Inferior parietal cortex (tissue), 1 donor: Measurements from ENCODE around the gene COMMD1.
"Not testable (repeated sequence)": the region's sequence is repeated elsewhere in the genome, so short reads cannot be mapped to it uniquely, and the experiment has no call there.

Experiments used
- DNase-seq: peaks from one replicate; pipeline ENCODE4 v3.0.0-alpha.2; 2016; ENCODE audit errors: extremely low spot score

COMMD1 gene

DNA sequence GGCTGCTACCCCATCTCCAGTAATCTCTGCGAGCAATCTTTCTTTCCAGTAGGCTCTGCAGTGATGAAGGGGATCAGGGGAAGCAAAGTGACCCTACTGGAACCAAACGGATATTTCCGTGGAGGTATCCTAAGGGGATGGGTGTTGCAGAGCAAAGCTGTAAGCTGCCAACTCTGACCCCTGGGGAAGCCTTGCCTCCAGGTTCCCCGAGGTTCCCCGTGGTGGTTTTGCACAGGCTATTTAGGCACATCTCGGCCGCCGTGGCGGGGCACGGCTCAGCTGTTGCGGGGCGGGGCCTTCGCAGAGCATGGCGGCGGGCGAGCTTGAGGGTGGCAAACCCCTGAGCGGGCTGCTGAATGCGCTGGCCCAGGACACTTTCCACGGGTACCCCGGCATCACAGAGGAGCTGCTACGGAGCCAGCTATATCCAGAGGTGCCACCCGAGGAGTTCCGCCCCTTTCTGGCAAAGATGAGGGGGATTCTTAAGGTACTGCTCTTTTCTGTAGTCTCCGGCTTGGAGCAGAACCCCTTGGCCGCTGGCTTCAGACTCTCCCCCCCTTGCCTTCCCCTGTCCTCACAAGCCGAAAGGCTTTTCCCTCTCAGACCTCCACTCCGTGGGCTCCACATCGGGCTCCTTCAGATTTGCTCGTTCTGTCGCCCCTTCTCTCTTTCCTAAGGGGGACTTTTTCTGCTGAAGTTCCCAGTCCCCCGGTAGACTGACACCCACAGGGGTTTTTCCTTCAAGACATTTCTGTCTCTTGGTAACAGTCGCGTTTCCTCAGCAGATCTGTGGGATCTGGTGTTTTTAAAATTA, at the start of gene COMMD1:
COMMD1 (plus strand) TSS at position 303 of the 814 bp plus-strand sequence; CDS start at position 308, 5 bp downstream.
- peak; percentile 86 for DNase-seq

DNA sequence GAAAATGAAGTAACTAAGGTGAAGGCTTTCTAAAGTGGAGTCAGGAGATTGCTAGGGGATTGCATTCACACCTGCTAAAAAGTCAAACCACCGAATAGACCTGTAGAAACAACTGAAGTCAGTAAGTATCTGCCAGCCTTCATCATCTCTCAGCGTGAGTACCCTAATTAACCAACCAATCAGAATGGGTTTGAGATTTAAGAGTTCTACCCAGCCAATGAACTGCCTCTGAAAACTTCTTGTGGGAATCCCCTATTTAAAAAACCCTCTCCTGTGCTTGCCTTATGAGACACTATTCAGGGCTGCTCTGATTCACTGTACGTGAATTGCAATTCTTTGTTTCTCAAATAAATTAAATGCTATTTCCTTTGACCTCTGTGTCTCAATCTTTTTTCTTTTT, 48.2 kb upstream of the COMMD1 start:
- no peak for DNase-seq

DNA sequence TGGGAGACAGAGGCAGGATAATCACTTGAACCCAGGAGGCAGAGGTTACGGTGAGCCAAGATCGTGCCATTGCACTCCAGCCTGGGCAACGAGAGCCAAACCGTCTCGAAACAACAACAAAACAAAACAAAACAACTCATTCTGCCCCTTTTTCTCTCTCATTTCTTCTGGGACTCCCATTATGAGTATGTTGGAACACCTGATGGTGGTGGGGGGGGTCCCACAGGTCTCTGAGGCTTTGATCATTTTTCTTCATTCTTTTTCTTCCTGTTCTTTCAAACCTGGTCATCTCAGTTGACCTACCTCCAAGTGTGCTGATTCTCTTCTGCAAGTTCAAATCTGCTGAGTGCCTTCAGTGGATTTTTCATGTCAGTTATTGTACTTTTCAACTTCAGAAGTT, 43.4 kb upstream of the COMMD1 start:
- no peak for DNase-seq

DNA sequence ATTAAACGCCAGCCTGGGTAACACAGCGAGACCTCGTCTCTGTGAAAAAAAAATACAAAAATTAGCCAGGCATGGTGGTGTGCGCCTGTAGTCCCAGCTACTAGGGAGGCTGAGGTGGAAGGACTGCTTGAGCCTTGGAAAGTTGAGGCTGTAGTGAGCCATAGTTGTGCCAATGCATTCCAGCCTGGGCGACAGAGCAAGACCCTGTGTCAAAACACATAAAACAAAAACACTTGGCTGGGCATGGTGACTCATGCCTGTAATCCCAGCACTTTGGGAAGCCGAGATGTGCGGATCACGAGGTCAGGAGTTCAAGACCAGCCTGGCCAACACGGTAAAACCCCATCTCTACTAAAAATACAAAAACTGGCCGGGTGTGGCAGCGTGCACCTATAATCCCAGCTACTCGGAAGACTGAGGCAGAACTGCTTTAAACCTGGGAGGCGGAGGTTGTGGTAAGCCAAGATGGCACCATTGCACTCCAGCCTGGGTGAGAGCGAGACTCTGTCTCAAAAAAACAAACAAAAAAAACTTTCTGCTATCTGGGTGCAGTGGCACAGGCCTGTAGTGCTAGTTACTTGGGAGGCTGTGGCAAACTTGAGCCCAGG, 38.9 kb upstream of the COMMD1 start:
- not testable (repeated sequence) for DNase-seq

DNA sequence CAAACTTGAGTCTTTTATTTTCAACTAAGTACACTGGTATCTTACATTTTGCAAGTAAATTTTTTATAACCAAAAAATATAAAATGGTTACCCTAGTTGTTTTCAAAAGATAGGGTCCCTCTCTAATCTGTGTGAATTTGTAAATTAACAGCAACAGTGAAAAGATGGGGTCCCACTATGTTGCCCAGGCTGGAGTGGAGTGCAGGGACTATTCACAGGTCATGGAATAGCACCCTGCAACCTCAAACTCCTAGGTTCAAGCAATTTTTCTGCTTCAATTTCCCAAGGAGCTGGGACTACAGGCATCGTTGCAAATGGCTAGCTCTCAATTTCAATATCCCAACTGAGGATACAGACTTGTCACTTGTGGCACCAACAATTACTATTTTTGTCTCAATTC, 29.1 kb upstream of the COMMD1 start:
- no peak for DNase-seq

GRCh38 chr2:61877571-61878245, 27.8 kb upstream of the COMMD1 start:
- DNase-seq, result no peak

- no peak for DNase-seq
Observed at GRCh38 chr2:61878761-61879160, 26.7 kb upstream of the COMMD1 start.

GRCh38 chr2:61879351-61879750, 26.1 kb upstream of the COMMD1 start:
- not testable (repeated sequence) for DNase-seq

GRCh38 chr2:61882850-61883249, 22.6 kb upstream of the COMMD1 start:
- DNase-seq, result no peak

DNA sequence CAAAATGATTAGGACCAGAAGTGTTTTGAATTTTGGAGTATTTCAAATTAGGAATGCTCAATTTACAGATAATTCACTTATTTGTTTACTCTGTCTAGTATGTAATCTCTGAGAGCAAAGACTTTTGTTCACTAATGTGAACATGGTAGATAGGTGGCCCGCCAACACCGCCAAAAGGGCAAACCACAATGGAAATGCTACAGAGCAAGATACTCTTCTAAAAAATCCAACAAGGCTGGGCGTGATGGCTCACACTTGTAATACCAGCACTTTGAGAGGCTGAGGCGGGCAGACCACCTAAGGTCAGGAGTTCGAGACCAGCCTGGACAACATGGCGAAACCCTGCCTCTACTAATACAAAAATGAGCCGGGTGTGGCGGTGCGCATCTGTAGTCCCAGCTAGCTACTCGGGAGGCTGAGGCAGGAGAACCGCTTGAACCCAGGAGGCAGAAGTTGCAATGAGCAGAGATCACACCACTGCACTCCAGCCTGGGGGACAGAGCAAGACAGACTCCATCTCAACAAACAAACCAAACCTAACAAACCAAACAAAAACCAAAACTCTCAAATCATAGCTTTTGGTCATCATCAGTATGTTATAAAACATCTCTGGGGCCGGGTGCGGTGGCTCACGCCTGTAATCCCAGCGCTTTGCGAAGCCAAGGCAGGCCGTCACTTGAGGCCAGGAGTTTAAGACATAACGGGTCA, 19.4 kb upstream of the COMMD1 start:
- no peak for DNase-seq

DNA sequence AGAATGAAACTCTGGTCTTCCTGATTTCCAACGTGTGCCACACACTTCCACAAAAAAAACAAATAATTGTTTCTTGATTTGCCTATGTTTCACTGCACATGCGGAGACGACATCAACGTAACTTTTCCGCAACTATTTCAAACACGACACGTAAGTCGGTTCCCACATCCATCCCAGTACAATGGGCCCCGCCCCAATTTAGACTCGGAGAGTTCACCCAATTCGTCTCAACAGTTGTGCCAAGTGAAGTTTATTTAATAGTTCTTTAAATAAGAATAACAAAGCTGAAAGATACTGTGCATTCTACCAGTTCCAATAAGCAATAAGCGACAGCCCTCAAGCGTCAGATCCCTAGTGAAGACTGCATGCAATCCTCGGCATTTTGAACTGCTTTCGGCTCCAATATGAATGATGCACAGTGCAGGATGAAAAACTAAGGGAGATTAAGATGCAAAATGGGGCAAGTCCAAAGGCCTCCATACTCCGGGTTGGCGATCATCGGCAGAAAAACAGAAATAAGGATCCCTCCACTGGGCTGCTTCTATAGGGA, 17.7 kb upstream of the COMMD1 start:
- peak; percentile 47 for DNase-seq

DNA sequence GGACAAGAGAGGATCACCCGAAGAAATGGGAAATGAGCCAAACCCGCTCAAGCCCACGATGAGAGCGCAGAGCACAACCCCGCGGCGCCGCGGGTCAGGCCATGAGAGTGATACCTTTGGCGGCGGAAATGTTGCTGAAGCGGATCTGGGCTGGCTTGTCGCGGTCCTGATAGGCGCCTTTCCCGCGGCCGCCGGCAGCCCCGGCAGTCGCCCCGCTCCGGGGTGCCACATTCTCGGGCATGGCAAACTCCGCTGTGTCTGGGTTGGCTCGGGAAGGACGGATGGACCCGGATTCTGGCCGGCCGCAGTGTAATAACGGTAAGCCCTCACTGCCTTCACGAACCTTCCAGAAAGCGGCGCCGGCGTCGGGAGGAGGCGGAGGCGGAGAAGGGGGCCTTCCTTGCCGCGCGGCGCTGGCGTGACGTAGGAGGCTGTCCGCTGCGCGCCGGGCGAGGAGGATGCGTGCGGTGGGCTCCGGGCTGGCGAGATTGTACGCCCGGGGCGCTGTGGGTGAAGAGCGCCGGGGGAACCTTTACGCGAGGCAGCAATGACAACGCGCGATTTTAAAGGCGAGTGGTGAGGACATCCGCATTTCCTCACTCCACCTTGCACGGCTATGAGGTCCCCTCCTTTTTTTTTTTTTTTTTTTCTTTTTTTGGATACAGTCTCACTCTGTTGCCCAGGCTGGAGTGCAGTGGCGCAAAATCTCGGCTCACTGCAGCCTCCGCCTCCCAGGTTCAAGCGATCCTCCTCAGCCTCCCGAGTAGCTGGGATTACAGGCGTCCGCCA, 17.0 kb upstream of the COMMD1 start, which contains the start of gene CCT4:
CCT4 (minus strand) TSS at position 390 of the 789 bp plus-strand sequence; CDS start at position 241, 149 bp downstream.
- DNase-seq, result peak; percentile 89

GRCh38 chr2:61898810-61899209, 6.7 kb upstream of the COMMD1 start:
- no peak for DNase-seq

DNA sequence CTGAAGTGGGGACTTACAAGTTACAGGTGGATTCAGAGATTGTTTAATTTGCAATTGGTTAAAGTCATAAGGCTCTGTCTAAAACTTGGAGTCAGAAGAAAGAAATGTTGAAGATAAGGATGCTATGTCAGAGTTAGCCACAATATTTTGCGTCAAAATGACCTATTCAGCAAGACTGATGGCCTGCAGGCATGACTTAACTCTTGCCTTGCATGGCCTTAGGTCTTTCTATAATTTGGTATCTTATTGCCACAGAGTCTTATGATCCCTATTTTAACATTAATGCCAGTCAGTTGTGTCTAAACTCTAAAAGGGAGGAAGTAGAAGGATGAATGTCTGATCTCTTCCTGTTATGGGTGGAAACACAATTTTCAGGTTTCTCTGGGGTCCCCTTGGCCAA, 5.2 kb upstream of the COMMD1 start:
- no peak for DNase-seq

- no peak for DNase-seq
Observed at GRCh38 chr2:61906186-61906470, 654 bp downstream of the COMMD1 start.

GRCh38 chr2:61909116-61909515, 3.6 kb downstream of the COMMD1 start:
- DNase-seq, result no peak

GRCh38 chr2:61910603-61911002, 5.1 kb downstream of the COMMD1 start:
- DNase-seq, result no peak

GRCh38 chr2:61911510-61911909, 6.0 kb downstream of the COMMD1 start:
- DNase-seq, result no peak

- DNase-seq, result not testable (repeated sequence)
Observed at GRCh38 chr2:61914794-61915193, 9.3 kb downstream of the COMMD1 start.

DNA sequence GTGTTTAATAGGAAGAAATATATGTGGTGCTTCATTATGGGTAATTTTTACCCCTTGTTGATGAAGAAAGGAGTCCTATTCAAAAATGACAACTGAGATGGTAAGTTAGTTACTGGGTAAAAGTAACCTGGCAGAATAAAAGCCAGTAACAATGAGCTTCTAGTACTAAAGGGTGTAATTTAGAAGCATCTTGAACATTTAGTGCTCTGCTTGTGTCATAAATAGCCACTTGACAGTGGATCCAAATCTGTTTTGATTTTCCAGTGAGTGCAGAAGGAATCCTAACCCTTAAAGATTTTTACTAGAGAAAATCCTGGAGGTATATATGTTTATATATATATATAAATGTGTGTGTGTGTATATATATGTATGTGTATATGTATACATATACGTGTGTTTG, 15.1 kb downstream of the COMMD1 start:
- no peak for DNase-seq

- DNase-seq, result no peak
Observed at GRCh38 chr2:61922714-61923113, 17.2 kb downstream of the COMMD1 start.
